Smooth muscle cell of the brain vasculature (primary cell): ENCODE measurements around the gene HOXB2.
"Not testable (repeated sequence)": the region's sequence is repeated elsewhere in the genome, so short reads cannot be mapped to it uniquely, and the experiment has no call there.

Source experiments
- DNase-seq: peaks from one replicate; pipeline ENCODE4 v3.0.0-alpha.2; 2012; ENCODE audit warnings: low read depth, low spot score

HOXB2 gene

GRCh38 chr17:48515925-48516900 lies 28.7 kb downstream of the HOXB2 start:
- DNase-seq, result no peak

GRCh38 chr17:48514477-48514876 lies 30.4 kb downstream of the HOXB2 start:
- no peak for DNase-seq

GRCh38 chr17:48513666-48514455 lies 31.0 kb downstream of the HOXB2 start:
- no peak for DNase-seq

GRCh38 chr17:48513097-48513496 lies 31.8 kb downstream of the HOXB2 start:
- no peak for DNase-seq

- no peak for DNase-seq
Measured at GRCh38 chr17:48510761-48511604, 33.9 kb downstream of the HOXB2 start.

GRCh38 chr17:48510381-48510760 lies 34.5 kb downstream of the HOXB2 start:
- no peak for DNase-seq

GRCh38 chr17:48509708-48510107 lies 35.2 kb downstream of the HOXB2 start:
- not testable (repeated sequence) for DNase-seq

- no peak for DNase-seq
Measured at GRCh38 chr17:48506246-48506645, 38.7 kb downstream of the HOXB2 start.

GRCh38 chr17:48505788-48506187 lies 39.1 kb downstream of the HOXB2 start:
- DNase-seq, result no peak

GRCh38 chr17:48504953-48505352 lies 40.0 kb downstream of the HOXB2 start:
- no peak for DNase-seq

GRCh38 chr17:48503747-48504146 lies 41.2 kb downstream of the HOXB2 start:
- DNase-seq, result no peak

- no peak for DNase-seq
Measured at GRCh38 chr17:48502901-48503300, 42.0 kb downstream of the HOXB2 start.

- DNase-seq, result no peak
Measured at GRCh38 chr17:48502312-48502711, 42.6 kb downstream of the HOXB2 start.

GRCh38 chr17:48500435-48501426 lies 44.2 kb downstream of the HOXB2 start:
- no peak for DNase-seq

GRCh38 chr17:48499735-48500434 lies 45.0 kb downstream of the HOXB2 start:
- no peak for DNase-seq

GRCh38 chr17:48499248-48499647 lies 45.7 kb downstream of the HOXB2 start:
- DNase-seq, result no peak

GRCh38 chr17:48498164-48498850 lies 46.6 kb downstream of the HOXB2 start:
- no peak for DNase-seq

- DNase-seq, result no peak
Measured at GRCh38 chr17:48497103-48497502, 47.8 kb downstream of the HOXB2 start.

GRCh38 chr17:48494335-48494734 lies 50.6 kb downstream of the HOXB2 start:
- no peak for DNase-seq
